Measurements from ENCODE around the gene XXYLT1. TPM values are rescaled to one million over a fixed set of nuclear protein-coding genes. Genes with fewer than 3 reads are reported as not detected.
A peak's percentile ranks its signal among the peaks of the same experiment; 100 is the strongest.

The XXYLT1 gene
- total and polyA plus RNA-seq, 10 of the 15 experiments (the other 5 are each of a cell fraction or from before 2014, with no cell fraction given): 1.2 to 14.2 (median 9.3) TPM

DNA sequence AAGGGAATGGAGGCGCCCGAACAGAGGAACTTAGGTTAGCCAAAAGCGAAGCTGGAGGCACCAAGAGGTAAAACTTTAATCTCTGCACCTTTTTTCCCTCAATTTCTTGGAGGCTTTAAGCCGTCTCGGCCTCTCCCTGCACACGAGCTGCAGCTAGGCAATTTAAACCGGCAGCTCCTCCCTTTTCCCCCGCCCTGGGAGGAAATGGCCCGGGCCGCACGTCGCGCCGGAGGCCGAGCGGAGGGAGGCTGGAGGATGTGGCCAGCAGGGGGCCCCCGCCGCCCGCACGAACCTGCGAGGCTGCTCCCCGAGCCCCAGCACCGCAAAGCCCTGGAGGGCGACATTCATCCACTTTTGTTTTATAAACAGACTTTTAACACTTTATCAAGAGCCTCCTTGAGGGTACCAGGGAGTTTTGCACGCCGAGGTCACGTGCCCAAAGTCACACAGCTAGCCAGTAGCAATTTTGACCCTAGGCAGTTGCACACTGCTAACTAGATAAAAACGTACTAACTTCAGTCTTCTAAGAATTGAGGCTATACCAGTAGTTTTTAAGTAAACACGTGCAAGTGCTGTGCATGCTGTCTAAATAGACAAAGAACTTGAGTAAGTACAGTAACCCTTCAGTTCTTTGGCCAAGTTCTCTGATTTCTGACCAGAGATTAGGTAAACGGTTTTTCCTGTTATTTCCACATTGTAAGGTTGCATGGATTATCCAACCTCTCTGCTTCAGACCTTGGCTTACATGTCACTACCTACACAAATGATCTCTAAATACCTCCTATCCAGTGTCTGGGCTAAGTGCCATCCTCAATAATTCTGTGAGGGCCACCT lies 668 bp upstream of the XXYLT1 start (continued):
- TF ChIP-seq ZNF384 (IDR thresholded peaks at IDR 0.05; ENCODE audit: borderline replicate concordance, low read depth, low read length) (no peak), ZBED1 (IDR thresholded peaks at IDR 0.05; ENCODE audit: borderline replicate concordance) (peak; percentile 21; the same call in 1 of the 2 replicates), MYC (IDR thresholded peaks at IDR 0.05; ENCODE audit: insufficient read depth, insufficient read length, insufficient replicate concordance, low read length, severe bottlenecking) (no peak), FOS (IDR thresholded peaks at IDR 0.05; ENCODE audit: borderline replicate concordance, extremely low read depth, insufficient read length) (no peak), NFXL1 (IDR thresholded peaks at IDR 0.05; ENCODE audit: borderline replicate concordance) (no peak), HCFC1 (IDR thresholded peaks at IDR 0.05; ENCODE audit: low read length) (no peak; the same call in 1 of the 2 replicates), CREM (IDR thresholded peaks at IDR 0.05; ENCODE audit: low read depth) (0 out of 2 replicates have a peak, but pooled peaks have one; percentile 27), MEF2A (IDR thresholded peaks at IDR 0.05; ENCODE audit: insufficient read depth, low read depth, low read length) (0 out of 2 replicates have a peak, but pooled peaks have one; percentile 30), NFIC (IDR thresholded peaks at IDR 0.05; ENCODE audit: low read depth, low read length) (peak; percentile 27; the same call in 1 of the 2 replicates), DPF2 (IDR thresholded peaks at IDR 0.05) (0 out of 2 replicates have a peak, but pooled peaks have one; percentile 9), MTA2 (IDR thresholded peaks at IDR 0.05; ENCODE audit: low read depth) (no peak)
- TF ChIP-seq, protein P1, sequence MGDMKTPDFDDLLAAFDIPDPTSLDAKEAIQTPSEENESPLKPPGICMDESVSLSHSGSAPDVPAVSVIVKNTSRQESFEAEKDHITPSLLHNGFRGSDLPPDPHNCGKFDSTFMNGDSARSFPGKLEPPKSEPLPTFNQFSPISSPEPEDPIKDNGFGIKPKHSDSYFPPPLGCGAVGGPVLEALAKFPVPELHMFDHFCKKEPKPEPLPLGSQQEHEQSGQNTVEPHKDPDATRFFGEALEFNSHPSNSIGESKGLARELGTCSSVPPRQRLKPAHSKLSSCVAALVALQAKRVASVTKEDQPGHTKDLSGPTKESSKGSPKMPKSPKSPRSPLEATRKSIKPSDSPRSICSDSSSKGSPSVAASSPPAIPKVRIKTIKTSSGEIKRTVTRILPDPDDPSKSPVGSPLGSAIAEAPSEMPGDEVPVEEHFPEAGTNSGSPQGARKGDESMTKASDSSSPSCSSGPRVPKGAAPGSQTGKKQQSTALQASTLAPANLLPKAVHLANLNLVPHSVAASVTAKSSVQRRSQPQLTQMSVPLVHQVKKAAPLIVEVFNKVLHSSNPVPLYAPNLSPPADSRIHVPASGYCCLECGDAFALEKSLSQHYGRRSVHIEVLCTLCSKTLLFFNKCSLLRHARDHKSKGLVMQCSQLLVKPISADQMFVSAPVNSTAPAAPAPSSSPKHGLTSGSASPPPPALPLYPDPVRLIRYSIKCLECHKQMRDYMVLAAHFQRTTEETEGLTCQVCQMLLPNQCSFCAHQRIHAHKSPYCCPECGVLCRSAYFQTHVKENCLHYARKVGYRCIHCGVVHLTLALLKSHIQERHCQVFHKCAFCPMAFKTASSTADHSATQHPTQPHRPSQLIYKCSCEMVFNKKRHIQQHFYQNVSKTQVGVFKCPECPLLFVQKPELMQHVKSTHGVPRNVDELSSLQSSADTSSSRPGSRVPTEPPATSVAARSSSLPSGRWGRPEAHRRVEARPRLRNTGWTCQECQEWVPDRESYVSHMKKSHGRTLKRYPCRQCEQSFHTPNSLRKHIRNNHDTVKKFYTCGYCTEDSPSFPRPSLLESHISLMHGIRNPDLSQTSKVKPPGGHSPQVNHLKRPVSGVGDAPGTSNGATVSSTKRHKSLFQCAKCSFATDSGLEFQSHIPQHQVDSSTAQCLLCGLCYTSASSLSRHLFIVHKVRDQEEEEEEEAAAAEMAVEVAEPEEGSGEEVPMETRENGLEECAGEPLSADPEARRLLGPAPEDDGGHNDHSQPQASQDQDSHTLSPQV (IDR thresholded peaks at IDR 0.05): peak; percentile 84; the same call in 1 of the 2 replicates
- TF ChIP-seq, protein P2, sequence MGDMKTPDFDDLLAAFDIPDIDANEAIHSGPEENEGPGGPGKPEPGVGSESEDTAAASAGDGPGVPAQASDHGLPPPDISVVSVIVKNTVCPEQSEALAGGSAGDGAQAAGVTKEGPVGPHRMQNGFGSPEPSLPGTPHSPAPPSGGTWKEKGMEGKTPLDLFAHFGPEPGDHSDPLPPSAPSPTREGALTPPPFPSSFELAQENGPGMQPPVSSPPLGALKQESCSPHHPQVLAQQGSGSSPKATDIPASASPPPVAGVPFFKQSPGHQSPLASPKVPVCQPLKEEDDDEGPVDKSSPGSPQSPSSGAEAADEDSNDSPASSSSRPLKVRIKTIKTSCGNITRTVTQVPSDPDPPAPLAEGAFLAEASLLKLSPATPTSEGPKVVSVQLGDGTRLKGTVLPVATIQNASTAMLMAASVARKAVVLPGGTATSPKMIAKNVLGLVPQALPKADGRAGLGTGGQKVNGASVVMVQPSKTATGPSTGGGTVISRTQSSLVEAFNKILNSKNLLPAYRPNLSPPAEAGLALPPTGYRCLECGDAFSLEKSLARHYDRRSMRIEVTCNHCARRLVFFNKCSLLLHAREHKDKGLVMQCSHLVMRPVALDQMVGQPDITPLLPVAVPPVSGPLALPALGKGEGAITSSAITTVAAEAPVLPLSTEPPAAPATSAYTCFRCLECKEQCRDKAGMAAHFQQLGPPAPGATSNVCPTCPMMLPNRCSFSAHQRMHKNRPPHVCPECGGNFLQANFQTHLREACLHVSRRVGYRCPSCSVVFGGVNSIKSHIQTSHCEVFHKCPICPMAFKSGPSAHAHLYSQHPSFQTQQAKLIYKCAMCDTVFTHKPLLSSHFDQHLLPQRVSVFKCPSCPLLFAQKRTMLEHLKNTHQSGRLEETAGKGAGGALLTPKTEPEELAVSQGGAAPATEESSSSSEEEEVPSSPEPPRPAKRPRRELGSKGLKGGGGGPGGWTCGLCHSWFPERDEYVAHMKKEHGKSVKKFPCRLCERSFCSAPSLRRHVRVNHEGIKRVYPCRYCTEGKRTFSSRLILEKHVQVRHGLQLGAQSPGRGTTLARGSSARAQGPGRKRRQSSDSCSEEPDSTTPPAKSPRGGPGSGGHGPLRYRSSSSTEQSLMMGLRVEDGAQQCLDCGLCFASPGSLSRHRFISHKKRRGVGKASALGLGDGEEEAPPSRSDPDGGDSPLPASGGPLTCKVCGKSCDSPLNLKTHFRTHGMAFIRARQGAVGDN (IDR thresholded peaks at IDR 0.05): 0 out of 2 replicates have a peak, but pooled peaks have one; percentile 24
